H1 (cell line): Measurements from ENCODE around the gene DRAM1. TPM values are rescaled to one million over a fixed set of nuclear protein-coding genes. Genes with fewer than 3 reads are reported as not detected.

ENCODE experiments used
- CTCF ChIA-PET: fragments of 300-600 bp; sonication (Branson Sonifier 250); formaldehyde crosslinking; loops from one replicate; lab custom pipeline; 2021; ENCODE audit not compliant: partially characterized antibody; lab: Charles Lee
- POLR2A ChIA-PET: fragments of 300-600 bp; sonication (Branson Sonifier 250); formaldehyde crosslinking; loops from one replicate; lab custom pipeline; 2021; ENCODE audit warnings: inconsistent platforms; ENCODE audit not compliant: partially characterized antibody; lab: Charles Lee
- DNase-seq, 2 experiments: peaks; one replicate each; pipeline versions ENCODE4 v3.0.0 to v3.0.0-alpha.2; 2010 to 2022; ENCODE audit warnings: low spot score in 2 of 2, low read depth in 1 of 2, mixed read lengths in 1 of 2
- FAIRE-seq: peaks from 2 replicates; lab custom pipeline; 2011; peaks lifted over from hg19 to GRCh38; lab: Jason Lieb, UNC
- H2AFZ ChIP-seq: 2 replicates; pipeline ENCODE4 v1.8.1; 2012; ENCODE audit warnings: low read length, inconsistent platforms
- H2AK5ac ChIP-seq: 2 replicates; pipeline ENCODE4 v1.6.1; 2013; ENCODE audit warnings: low read depth, low read length
- H2BK120ac ChIP-seq: replicated peaks from 2 replicates; pipeline ENCODE3; 2013; ENCODE audit warnings: low read depth, low read length, inconsistent platforms
- H2BK12ac ChIP-seq: 2 replicates; pipeline ENCODE4 v1.6.1; 2013; ENCODE audit warnings: low read depth, low read length
- H2BK15ac ChIP-seq: 2 replicates; pipeline ENCODE4 v1.6.1; 2013; ENCODE audit warnings: low read length
- H2BK20ac ChIP-seq: 2 replicates; pipeline ENCODE4 v1.6.1; 2013; ENCODE audit warnings: low read length
- H2BK5ac ChIP-seq: 2 replicates; pipeline ENCODE4 v1.6.1; 2013; ENCODE audit warnings: low read depth, low read length
- H3K14ac ChIP-seq: 2 replicates; pipeline ENCODE4 v1.6.1; 2013; ENCODE audit warnings: inconsistent platforms; ENCODE audit not compliant: insufficient read length
- H3K18ac ChIP-seq: 2 replicates; pipeline ENCODE4 v1.6.1; 2013; ENCODE audit warnings: low read length; ENCODE audit errors: extremely low read depth
- H3K23ac ChIP-seq: 2 replicates; pipeline ENCODE4 v1.6.1; 2013; ENCODE audit warnings: inconsistent platforms; ENCODE audit not compliant: insufficient read length
- H3K23me2 ChIP-seq: 2 replicates; pipeline ENCODE4 v1.6.1; 2013; ENCODE audit warnings: low read depth, low read length
- H3K27ac ChIP-seq: 2 replicates; pipeline ENCODE4 v1.6.1; 2011; ENCODE audit warnings: low read depth, low read length, inconsistent platforms
- H3K27me3 ChIP-seq, 4 experiments: replicated peaks in 1 of 4; 1 replicate in 1 of 4; 2 replicates in 3 of 4; pipeline versions ENCODE4 v1.6.1 to v1.8.1; 2011 to 2013; ENCODE audit warnings: low read length in 3 of 4, mild to moderate bottlenecking in 3 of 4, inconsistent platforms in 2 of 4, mixed read lengths in 2 of 4, moderate library complexity in 1 of 4; ENCODE audit not compliant: control insufficient read depth in 3 of 4, insufficient read depth in 3 of 4; ENCODE audit errors: extremely low read depth in 1 of 4
- H3K36me3 ChIP-seq, 4 experiments: 2 replicates each; pipeline versions ENCODE4 v1.6.1 to v1.8.1; 2011 to 2013; ENCODE audit warnings: mild to moderate bottlenecking in 4 of 4, low read length in 3 of 4, moderate library complexity in 2 of 4, control low read depth in 1 of 4, inconsistent platforms in 1 of 4; ENCODE audit not compliant: insufficient read depth in 4 of 4, control insufficient read depth in 2 of 4
- H3K4ac ChIP-seq: replicated peaks from 2 replicates; pipeline ENCODE3; 2013; ENCODE audit warnings: low read length, low read depth, mixed read lengths, inconsistent platforms; ENCODE audit not compliant: insufficient read length
- H3K4me1 ChIP-seq, 4 experiments: replicated peaks in 1 of 4; 1 replicate in 1 of 4; 2 replicates in 3 of 4; pipeline versions ENCODE4 v1.6.1 to v1.8.1; 2011 to 2013; ENCODE audit warnings: low read length in 3 of 4, inconsistent platforms in 2 of 4, mixed read lengths in 1 of 4; ENCODE audit not compliant: insufficient read depth in 4 of 4, control insufficient read depth in 3 of 4
- H3K4me2 ChIP-seq, 2 experiments: 2 replicates each; pipeline versions ENCODE4 v1.6.1 to v1.8.1; 2011 to 2013; ENCODE audit warnings: low read depth in 2 of 2, low read length in 2 of 2, control low read depth in 1 of 2, inconsistent platforms in 1 of 2, mild to moderate bottlenecking in 1 of 2; ENCODE audit not compliant: insufficient read depth in 1 of 2
- H3K4me3 ChIP-seq, 4 experiments: fragments of 200-600, 300-600 bp in 1 of 4; sonication (generic), shearing (Covaris generic), sonication (Bioruptor Twin) in 1 of 4; 2 replicates each; pipeline versions ENCODE4 v1.5.1 to v1.8.1; 2011 to 2016; ENCODE audit warnings: low read length in 4 of 4, low read depth in 3 of 4, control low read depth in 2 of 4, inconsistent platforms in 2 of 4, mild to moderate bottlenecking in 2 of 4, mixed read lengths in 1 of 4, moderate library complexity in 1 of 4; ENCODE audit not compliant: insufficient read depth in 2 of 4; ENCODE audit errors: extremely low read depth in 1 of 4
- H3K56ac ChIP-seq: replicated peaks from 2 replicates; pipeline ENCODE3; 2013; ENCODE audit warnings: low read depth, mild to moderate bottlenecking, mixed read lengths, low read length, inconsistent platforms; ENCODE audit not compliant: insufficient read length
- H3K79me1 ChIP-seq: 2 replicates; pipeline ENCODE4 v1.6.1; 2013; ENCODE audit warnings: low read depth, low read length, control low read depth
- H3K79me2 ChIP-seq, 2 experiments: 2 replicates each; pipeline versions ENCODE4 v1.6.1 to v1.8.1; 2012 to 2013; ENCODE audit warnings: low read length in 2 of 2, mild to moderate bottlenecking in 2 of 2, inconsistent platforms in 1 of 2; ENCODE audit not compliant: insufficient read depth in 2 of 2, control insufficient read depth in 1 of 2
- H3K9ac ChIP-seq, 4 experiments: replicated peaks in 1 of 4; 1 replicate in 1 of 4; 2 replicates in 3 of 4; pipeline versions ENCODE4 v1.6.1 to v1.8.1; 2011 to 2013; ENCODE audit warnings: low read depth in 3 of 4, low read length in 3 of 4, control low read depth in 2 of 4, mild to moderate bottlenecking in 2 of 4, moderate library complexity in 2 of 4, inconsistent platforms in 1 of 4; ENCODE audit errors: extremely low read depth in 1 of 4
- H3K9me3 ChIP-seq, 2 experiments: 2 replicates each; pipeline versions ENCODE4 v1.6.1 to v1.8.1; 2012 to 2013; ENCODE audit warnings: mild to moderate bottlenecking in 2 of 2, moderate library complexity in 2 of 2, control low read depth in 1 of 2, inconsistent platforms in 1 of 2, low read depth in 1 of 2, low read length in 1 of 2, mixed read lengths in 1 of 2; ENCODE audit not compliant: insufficient read depth in 2 of 2
- H4K20me1 ChIP-seq, 2 experiments: replicated peaks in 1 of 2; 2 replicates each; pipeline versions ENCODE3 to v1.8.1; 2011 to 2013; ENCODE audit warnings: inconsistent platforms in 2 of 2, low read length in 2 of 2, mild to moderate bottlenecking in 1 of 2; ENCODE audit not compliant: insufficient read depth in 2 of 2, control insufficient read depth in 1 of 2
- H4K5ac ChIP-seq: 2 replicates; pipeline ENCODE4 v1.6.1; 2013; ENCODE audit warnings: low read length, low read depth, mixed read lengths, inconsistent platforms; ENCODE audit not compliant: insufficient read length
- H4K8ac ChIP-seq: 2 replicates; pipeline ENCODE4 v1.8.0; 2013; ENCODE audit warnings: mild to moderate bottlenecking, moderate library complexity, low read length, inconsistent platforms; ENCODE audit not compliant: insufficient read depth; ENCODE audit errors: extremely low read depth
- H4K91ac ChIP-seq: replicated peaks from 2 replicates; pipeline ENCODE3; 2013; ENCODE audit warnings: low read length, mixed read lengths, inconsistent platforms; ENCODE audit not compliant: insufficient read length
- BACH1 ChIP-seq: IDR thresholded peaks from 2 replicates; pipeline ENCODE4 v1.6.1; 2012; ENCODE audit warnings: low read length, improper control_type of control experiment
- CTCF ChIP-seq, 3 experiments: IDR thresholded peaks; 1 replicate in 2 of 3; 2 replicates in 1 of 3; pipeline versions ENCODE4 v1.5.1 to v1.6.1; 2011; ENCODE audit warnings: low read length in 3 of 3, mild to moderate bottlenecking in 3 of 3, inconsistent platforms in 2 of 3, low read depth in 1 of 3, moderate library complexity in 1 of 3; ENCODE audit not compliant: insufficient read depth in 1 of 3; ENCODE audit errors: control extremely low read depth in 1 of 3
- SAP30 ChIP-seq: fragments of 300-600 bp; sonication (generic); IDR thresholded peaks from 2 replicates; pipeline ENCODE4 v1.7.1; 2012; ENCODE audit warnings: low read length, moderate library complexity, mild to moderate bottlenecking, inconsistent platforms; ENCODE audit not compliant: insufficient read depth, insufficient replicate concordance
- WGBS, 2 experiments: shearing (Covaris generic) in 1 of 2; methylation state at CpG; one replicate each; pipeline versions ENCODE4 v1.1.6 to v1.1.7; 2013 to 2015; ENCODE audit warnings: low lambda C conversion rate in 2 of 2, mixed read lengths in 2 of 2, inconsistent platforms in 1 of 2, low coverage in 1 of 2, missing lambda C conversion rate in 1 of 2; ENCODE audit not compliant: insufficient replicate concordance in 2 of 2, insufficient coverage in 1 of 2, insufficient read length in 1 of 2; ENCODE audit errors: extremely low coverage in 1 of 2, missing lambda C conversion rate in 1 of 2; 5-methylcytosine and 5-hydroxymethylcytosine counted together
- polyA plus RNA-seq, 7 experiments: library from polyadenylated mRNA; depleted of rRNA in 3 of 7; stranded (reverse) in 5 of 7; unstranded in 2 of 7; fragments of >200 nt in 5 of 7; fragments of 200-250 nt in 2 of 7; gene quantifications; 1 replicate in 5 of 7; 2 replicates in 1 of 7; 4 replicates in 1 of 7; pipeline versions ENCODE4 v1.2.1 to v1.2.3, GENCODE V29; 2011 to 2013; ENCODE audit warnings: missing spikeins in 2 of 7, mixed read lengths in 2 of 7
- total RNA-seq: library from RNA; stranded (reverse); fragmentation: NEBNext Ultra II Directional; extraction: Animal tissue kit (Norgen Biotek cat#: 25700); gene quantifications from 2 replicates; pipeline ENCODE4 v1.2.1, GENCODE V29; 2021

DRAM1 gene
- total and polyA plus RNA-seq, 2 of the 8 experiments (the other 6 are each of a cell fraction or from before 2014, with no cell fraction given) = 4.6 to 6.2 TPM

- Histone ChIP-seq H2BK12ac (no peak overlapping the region), H3K14ac (no peak overlapping the region), H4K20me1 (no peaks in the 10 kb centered on the region), H3K56ac (no peak overlapping the region), H3K4me3 (no peak overlapping the region), H3K79me1 (no peaks in the 10 kb centered on the region), H3K23me2 (no peaks in the 10 kb centered on the region), H3K9me3 (no peaks in the 10 kb centered on the region), H3K27ac (no peak overlapping the region), H3K4ac (no peak overlapping the region), H3K36me3 (no peaks in the 10 kb centered on the region), H2BK15ac (no peak overlapping the region), H4K8ac (no peak overlapping the region), H2BK5ac (no peak overlapping the region), H3K18ac (no peak overlapping the region), H3K4me1 (no peaks in the 10 kb centered on the region), H3K9ac (no peak overlapping the region), H2BK20ac (no peak overlapping the region), H2BK120ac (no peak overlapping the region), H4K91ac (no peak overlapping the region), H3K79me2 (no peaks in the 10 kb centered on the region), H3K4me2 (no peak overlapping the region), H3K27me3 (no peaks in the 10 kb centered on the region), H2AFZ (no peak overlapping the region), H3K23ac (no peak overlapping the region), H2AK5ac (no peak overlapping the region), H4K5ac (no peak overlapping the region)
- no peak for FAIRE-seq
- POLR2A ChIA-PET = no interaction called here
- 100% methylated on average over 1 of the region's 4 CpGs; no CpG with 5 or more reads in 1 of the 2 experiments for WGBS, 2 experiments
- no peak for DNase-seq
- CTCF ChIA-PET = interaction anchor here (1.2 kb wide), 1 partner anchor 40 kb away, joined by 3 read pairs; no protein-coding TSS in a partner anchor
- TF ChIP-seq BACH1 (no peak), CTCF (IDR thresholded peaks at IDR 0.05; ENCODE audit: control extremely low read depth in 1 of 3, insufficient read depth in 1 of 3, low read depth in 1 of 3, low read length in 3 of 3) (no peak), SAP30 (no peak)
- TF ChIP-seq, all 59 proteins: peak for 0
Observed at GRCh38 chr12:101925361-101925760, 48.0 kb downstream of the DRAM1 start.
